Measurements from ENCODE around the gene CFAP57. TPM values are rescaled to one million over a fixed set of nuclear protein-coding genes. Genes with fewer than 3 reads are reported as not detected.
A peak's percentile ranks its signal among the peaks of the same experiment; 100 is the strongest.

Gene CFAP57
- total RNA-seq, 2 donors from 2014 or later, result 0.66 TPM; not detected in 1

DNA sequence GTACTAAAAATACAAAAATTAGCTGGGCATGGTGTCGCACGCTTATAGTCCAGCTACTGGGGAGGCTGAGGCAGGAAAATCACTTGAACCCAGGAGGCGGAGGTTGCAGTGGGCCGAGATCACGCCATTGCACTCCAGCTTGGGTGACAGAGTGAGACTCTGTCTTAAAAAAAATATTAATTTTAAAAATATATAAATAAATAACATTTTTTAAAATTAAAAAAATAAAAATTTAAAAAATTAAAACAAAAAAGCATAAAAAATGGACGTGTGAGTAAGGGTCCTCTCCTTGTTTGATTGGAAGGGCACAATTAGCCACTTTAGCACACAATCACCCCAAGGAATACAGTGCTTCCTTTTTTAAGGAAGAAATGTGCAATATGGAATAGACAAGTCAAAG is 18.7 kb upstream of the CFAP57 start:
- H3K27ac ChIP-seq, result no peak overlapping the region
- DNase-seq, result no peak
- H3K27me3 ChIP-seq, result no peaks in the 10 kb centered on the region
- H3K4me3 ChIP-seq, result no peak overlapping the region
- H3K9me3 ChIP-seq, result no peaks in the 10 kb centered on the region
- H3K36me3 ChIP-seq, result no peaks in the 10 kb centered on the region
- no peaks in the 10 kb centered on the region for H3K4me1 ChIP-seq
- TF ChIP-seq, protein P1, sequence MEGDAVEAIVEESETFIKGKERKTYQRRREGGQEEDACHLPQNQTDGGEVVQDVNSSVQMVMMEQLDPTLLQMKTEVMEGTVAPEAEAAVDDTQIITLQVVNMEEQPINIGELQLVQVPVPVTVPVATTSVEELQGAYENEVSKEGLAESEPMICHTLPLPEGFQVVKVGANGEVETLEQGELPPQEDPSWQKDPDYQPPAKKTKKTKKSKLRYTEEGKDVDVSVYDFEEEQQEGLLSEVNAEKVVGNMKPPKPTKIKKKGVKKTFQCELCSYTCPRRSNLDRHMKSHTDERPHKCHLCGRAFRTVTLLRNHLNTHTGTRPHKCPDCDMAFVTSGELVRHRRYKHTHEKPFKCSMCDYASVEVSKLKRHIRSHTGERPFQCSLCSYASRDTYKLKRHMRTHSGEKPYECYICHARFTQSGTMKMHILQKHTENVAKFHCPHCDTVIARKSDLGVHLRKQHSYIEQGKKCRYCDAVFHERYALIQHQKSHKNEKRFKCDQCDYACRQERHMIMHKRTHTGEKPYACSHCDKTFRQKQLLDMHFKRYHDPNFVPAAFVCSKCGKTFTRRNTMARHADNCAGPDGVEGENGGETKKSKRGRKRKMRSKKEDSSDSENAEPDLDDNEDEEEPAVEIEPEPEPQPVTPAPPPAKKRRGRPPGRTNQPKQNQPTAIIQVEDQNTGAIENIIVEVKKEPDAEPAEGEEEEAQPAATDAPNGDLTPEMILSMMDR (IDR thresholded peaks at IDR 0.05), result no peak
- intact Hi-C loops (cut with DNase I), result no loop called here
- H3K9ac ChIP-seq (ENCODE audit: low read depth in 2 of 2, low read length in 2 of 2), result no peak overlapping the region

DNA sequence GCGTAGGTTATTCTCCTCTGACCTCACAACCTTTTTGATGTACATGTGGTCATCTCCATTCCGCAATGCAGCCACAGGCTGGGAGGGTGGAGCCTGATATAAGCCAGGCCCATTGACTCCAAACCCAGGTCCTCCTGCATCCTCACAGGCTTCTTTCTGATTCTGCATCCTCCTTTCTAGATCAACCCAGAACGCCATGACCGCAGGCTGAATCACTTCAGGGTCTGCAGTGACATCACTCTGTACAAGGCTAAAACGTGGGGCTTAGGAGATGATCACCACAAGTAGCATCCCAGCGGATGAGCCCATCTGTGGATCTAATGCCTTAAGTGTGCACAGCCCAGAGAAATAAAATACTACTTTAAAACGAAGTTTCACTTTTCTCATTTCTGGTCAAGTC is 16.1 kb upstream of the CFAP57 start:
- intact Hi-C loops (cut with DNase I), result no loop called here
- Histone ChIP-seq H3K27ac (no peak overlapping the region), H3K4me1 (no peaks in the 10 kb centered on the region), H3K4me3 (no peak overlapping the region), H3K27me3 (no peaks in the 10 kb centered on the region), H3K9ac (ENCODE audit: low read depth in 2 of 2, low read length in 2 of 2) (no peak overlapping the region), H3K36me3 (no peaks in the 10 kb centered on the region), H3K9me3 (no peaks in the 10 kb centered on the region)
- TF ChIP-seq, protein P1 (IDR thresholded peaks at IDR 0.05), result no peak
- DNase-seq, result no peak

DNA sequence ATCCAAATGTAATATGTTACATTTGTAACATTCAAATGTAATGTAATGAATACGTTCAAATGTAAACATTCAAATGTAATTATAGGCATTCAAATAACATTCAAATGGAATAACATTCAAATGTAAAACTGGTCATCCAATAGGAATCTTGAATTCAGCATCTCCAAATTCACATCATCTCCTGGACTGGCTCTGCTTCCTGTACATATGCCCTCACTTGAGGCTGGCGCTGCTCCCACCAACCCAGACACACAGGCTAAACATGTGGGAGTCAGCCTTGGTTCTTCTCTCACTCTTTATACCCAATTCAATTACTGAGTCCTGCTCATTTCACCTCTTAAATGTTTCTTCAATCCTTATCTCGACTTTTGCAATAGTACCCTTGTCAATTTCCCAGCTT is 7.0 kb upstream of the CFAP57 start:
- Histone ChIP-seq H3K27me3 (no peaks in the 10 kb centered on the region), H3K27ac (no peak overlapping the region), H3K4me3 (no peak overlapping the region), H3K9me3 (no peaks in the 10 kb centered on the region), H3K9ac (ENCODE audit: low read depth in 2 of 2, low read length in 2 of 2) (no peak overlapping the region), H3K36me3 (no peaks in the 10 kb centered on the region), H3K4me1 (no peaks in the 10 kb centered on the region)
- DNase-seq, result no peak
- TF ChIP-seq, protein P1 (IDR thresholded peaks at IDR 0.05), result no peak
- intact Hi-C loops (cut with DNase I), result no loop called here

DNA sequence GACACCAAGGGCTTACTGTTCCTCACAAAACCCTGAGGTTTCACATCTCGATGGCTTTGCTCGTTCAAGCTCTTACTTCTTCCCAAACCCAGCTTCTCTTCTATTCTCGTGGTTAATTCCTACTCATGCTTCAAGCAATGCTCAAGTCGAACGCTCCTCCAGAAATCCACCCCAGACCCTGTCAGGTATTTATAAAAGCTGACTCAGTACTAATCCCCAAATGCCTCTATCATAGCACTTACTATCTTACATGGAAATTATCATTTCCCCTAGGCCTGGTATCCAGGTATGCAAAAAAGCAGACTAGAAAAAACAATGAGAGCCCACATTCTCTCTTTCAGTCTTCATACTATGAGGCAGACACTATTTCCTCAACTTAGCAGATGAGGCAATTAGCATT is 6.4 kb upstream of the CFAP57 start:
- TF ChIP-seq, protein P1 (IDR thresholded peaks at IDR 0.05), result no peak
- Histone ChIP-seq H3K27me3 (no peaks in the 10 kb centered on the region), H3K27ac (no peak overlapping the region), H3K9me3 (no peaks in the 10 kb centered on the region), H3K4me1 (no peaks in the 10 kb centered on the region), H3K9ac (ENCODE audit: low read depth in 2 of 2, low read length in 2 of 2) (no peak overlapping the region), H3K4me3 (no peak overlapping the region), H3K36me3 (no peaks in the 10 kb centered on the region)
- intact Hi-C loops (cut with DNase I), result no loop called here
- no peak for DNase-seq

DNA sequence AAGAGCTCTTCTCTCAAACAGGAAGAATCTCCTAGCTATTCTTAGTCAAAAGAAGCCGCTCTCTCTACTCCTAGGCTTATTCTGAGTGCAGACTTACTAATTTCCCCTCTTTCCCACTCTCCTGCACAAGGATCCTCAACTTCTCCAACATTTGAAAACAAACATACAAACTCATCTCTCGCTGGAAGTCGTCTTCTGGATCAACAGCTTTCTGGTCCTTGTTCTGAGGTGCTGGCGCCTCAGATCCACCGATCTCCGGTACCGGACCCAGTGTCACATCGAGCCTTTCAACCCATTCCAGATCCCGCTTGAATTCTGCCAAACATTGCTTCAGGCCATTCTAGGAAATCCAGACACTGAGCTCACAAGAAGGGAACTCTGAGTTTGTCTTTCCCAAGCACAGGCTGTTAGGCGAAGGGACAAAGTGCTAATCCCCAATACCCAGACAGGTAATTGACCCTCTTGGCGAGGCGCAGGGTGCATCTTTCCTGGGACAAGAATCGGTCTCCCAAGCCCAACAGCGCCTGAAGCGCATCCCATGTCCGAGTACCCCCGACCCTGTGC is 736 bp upstream of the CFAP57 start:
- Histone ChIP-seq H3K27ac (no peak overlapping the region), H3K4me1 (no peaks in the 10 kb centered on the region), H3K4me3 (peak overlapping the region; percentile 85), H3K9ac (ENCODE audit: low read depth in 2 of 2, low read length in 2 of 2) (peak overlapping the region; percentile 71 to 90), H3K36me3 (no peaks in the 10 kb centered on the region), H3K9me3 (no peaks in the 10 kb centered on the region), H3K27me3 (no peaks in the 10 kb centered on the region)
- intact Hi-C loops (cut with DNase I), result no loop called here
- TF ChIP-seq, protein P1 (IDR thresholded peaks at IDR 0.05), result no peak
- peak; percentile 20 for DNase-seq

Data from colonic mucosa (tissue), 4 donors.